HCT116 (cell line): ENCODE measurements around the gene CRACDL. TPM values are rescaled to one million over a fixed set of nuclear protein-coding genes. Genes with fewer than 3 reads are reported as not detected.

Experiments used
- ATAC-seq: fragments of 200-7000 bp; cut with Tn5 transposase; 2 replicates; pipeline ENCODE4 v1.9.1; 2020; ENCODE audit warnings: mild to moderate bottlenecking, moderate library complexity
- BruUV-seq: library from RNA; stranded (reverse); fragments of 400-500 nt; replicated peaks from 2 replicates; lab custom pipeline; 2021; lab: Mats Ljungman, UMichigan
- CTCF ChIA-PET: fragments of 300-600 bp; sonication (Branson Sonifier 250); formaldehyde crosslinking; loops from one replicate; lab custom pipeline; 2021; ENCODE audit warnings: antibody characterized with exemption; lab: Charles Lee
- POLR2A ChIA-PET: fragments of 300-600, 350-600 bp; sonication (Branson Sonifier 250); formaldehyde crosslinking; loops from one replicate; lab custom pipeline; 2021; ENCODE audit warnings: antibody characterized with exemption; lab: Charles Lee
- RAD21 ChIA-PET, 2 experiments: fragments of 300-600 bp; sonication (Branson Sonifier 250); formaldehyde crosslinking; loops; one replicate each; lab custom pipeline; 2023; ENCODE audit warnings: low total read pairs in 2 of 2; ENCODE audit not compliant: uncharacterized antibody in 2 of 2, unreplicated experiment in 2 of 2, low non-redundant PET in 1 of 2; lab: Charles Lee
- DNase-seq: peaks from one replicate; pipeline ENCODE4 v3.0.0-alpha.2; 2010; ENCODE audit warnings: low read depth, low spot score
- H2AFZ ChIP-seq: fragments of 200-600 bp; shearing (Covaris generic), sonication (generic); 2 replicates; pipeline ENCODE4 v1.6.1; 2017; ENCODE audit warnings: low read depth, mixed run types, mixed read lengths, antibody characterized with exemption, low read length; ENCODE audit not compliant: poor library complexity, severe bottlenecking
- H3K27ac ChIP-seq: 2 replicates; pipeline ENCODE4 v1.5.1; 2012; ENCODE audit warnings: low read depth, low read length
- H3K27me3 ChIP-seq: fragments of 200-600 bp; sonication (generic); 2 replicates; pipeline ENCODE4 v1.6.1; 2016; ENCODE audit warnings: mixed run types, low read length, mixed read lengths; ENCODE audit not compliant: insufficient read depth
- H3K36me3 ChIP-seq, 2 experiments: fragments of 200-500 bp in 1 of 2; fragments of 200-600 bp in 1 of 2; sonication (Bioruptor generic) in 1 of 2; sonication (generic) in 1 of 2; 2 replicates each; pipeline versions ENCODE4 v1.5.1 to v1.6.1; 2014 to 2016; ENCODE audit warnings: low read length in 2 of 2, inconsistent platforms in 1 of 2, mixed read lengths in 1 of 2, mixed run types in 1 of 2; ENCODE audit not compliant: insufficient read depth in 2 of 2, control insufficient read depth in 1 of 2
- H3K4me1 ChIP-seq, 2 experiments: fragments of 200-600 bp in 1 of 2; sonication (generic) in 1 of 2; 2 replicates each; pipeline versions ENCODE4 v1.5.1 to v1.6.1; 2012 to 2017; ENCODE audit warnings: low read length in 2 of 2, inconsistent platforms in 1 of 2, mild to moderate bottlenecking in 1 of 2, mixed read lengths in 1 of 2, mixed run types in 1 of 2, moderate library complexity in 1 of 2; ENCODE audit not compliant: insufficient read depth in 2 of 2, control insufficient read depth in 1 of 2
- H3K4me2 ChIP-seq: fragments of 200-600 bp; sonication (generic); 2 replicates; pipeline ENCODE4 v1.6.1; 2017; ENCODE audit warnings: mixed run types, low read length, mixed read lengths
- H3K4me3 ChIP-seq, 2 experiments: fragments of 200-600 bp in 1 of 2; sonication (generic) in 1 of 2; replicated peaks in 1 of 2; 2 replicates each; pipeline ENCODE4 v1.5.1; 2011 to 2016; ENCODE audit warnings: low read length in 2 of 2, control low read depth in 1 of 2, low read depth in 1 of 2, mild to moderate bottlenecking in 1 of 2, mixed read lengths in 1 of 2, mixed run types in 1 of 2
- H3K79me2 ChIP-seq: fragments of 200-600 bp; sonication (generic); 2 replicates; pipeline ENCODE4 v1.6.1; 2017; ENCODE audit warnings: mild to moderate bottlenecking, mixed run types, low read length, moderate library complexity, mixed read lengths; ENCODE audit not compliant: insufficient read depth
- H3K9ac ChIP-seq: fragments of 200-600 bp; sonication (generic); 2 replicates; pipeline ENCODE4 v1.6.1; 2016; ENCODE audit warnings: low read length, mixed read lengths
- H3K9me2 ChIP-seq: fragments of 200-600 bp; sonication (generic), shearing (Covaris generic); 2 replicates; pipeline ENCODE4 v1.6.1; 2017; ENCODE audit warnings: mixed run types, mild to moderate bottlenecking, moderate library complexity; ENCODE audit not compliant: insufficient read depth
- H3K9me3 ChIP-seq, 2 experiments: fragments of 200-500 bp in 1 of 2; fragments of 200-600 bp in 1 of 2; sonication (Bioruptor generic) in 1 of 2; sonication (generic) in 1 of 2; 2 replicates each; pipeline ENCODE4 v1.6.1; 2014 to 2017; ENCODE audit warnings: low read length in 2 of 2, mixed read lengths in 2 of 2, inconsistent platforms in 1 of 2, low read depth in 1 of 2, mild to moderate bottlenecking in 1 of 2, mixed run types in 1 of 2, moderate library complexity in 1 of 2; ENCODE audit not compliant: control insufficient read depth in 1 of 2, insufficient read depth in 1 of 2
- H4K20me1 ChIP-seq: fragments of 200-600 bp; sonication (generic), shearing (Covaris generic); 2 replicates; pipeline ENCODE4 v1.6.1; 2017; ENCODE audit warnings: mixed run types, mild to moderate bottlenecking, moderate library complexity; ENCODE audit not compliant: insufficient read depth
- CBX3 ChIP-seq: IDR thresholded peaks from 2 replicates; pipeline ENCODE4 v1.6.1; 2012; ENCODE audit warnings: low read depth
- CEBPB ChIP-seq: IDR thresholded peaks from 2 replicates; pipeline ENCODE4 v1.6.1; 2012; ENCODE audit warnings: low read depth
- CTCF ChIP-seq, 3 experiments: fragments of 200-600 bp in 1 of 3; sonication (generic) in 1 of 3; IDR thresholded peaks in 2 of 3; conservative IDR thresholded peaks in 1 of 3; 2 replicates each; pipeline ENCODE4 v1.5.1; 2012 to 2017; ENCODE audit warnings: low read depth in 2 of 3, low read length in 2 of 3, antibody characterized with exemption in 1 of 3, borderline replicate concordance in 1 of 3, control low read depth in 1 of 3, mild to moderate bottlenecking in 1 of 3, mixed read lengths in 1 of 3, mixed run types in 1 of 3, moderate library complexity in 1 of 3; ENCODE audit not compliant: insufficient read depth in 1 of 3
- EGR1 ChIP-seq: IDR thresholded peaks from 2 replicates; pipeline ENCODE4 v1.6.1; 2012; ENCODE audit warnings: low read depth
- ELF1 ChIP-seq: IDR thresholded peaks from 2 replicates; pipeline ENCODE4 v1.6.1; 2012; ENCODE audit warnings: low read depth, borderline replicate concordance
- EZH2phosphoT487 ChIP-seq: fragments of 200-600 bp; IDR thresholded peaks from 2 replicates; pipeline ENCODE4 v1.6.1; 2018; ENCODE audit warnings: antibody characterized with exemption, borderline replicate concordance
- FOSL1 ChIP-seq: IDR thresholded peaks from 2 replicates; pipeline ENCODE4 v1.6.1; 2012; ENCODE audit warnings: low read depth
- JUND ChIP-seq: IDR thresholded peaks from 2 replicates; pipeline ENCODE4 v1.6.1; 2012
- POLR2A ChIP-seq: IDR thresholded peaks from 2 replicates; pipeline ENCODE4 v1.7.0; 2011; ENCODE audit warnings: borderline replicate concordance; ENCODE audit not compliant: insufficient read depth, insufficient read length; ENCODE audit errors: extremely low read depth
- POLR2AphosphoS5 ChIP-seq: IDR thresholded peaks from 2 replicates; pipeline ENCODE4 v1.6.1; 2011; ENCODE audit warnings: mild to moderate bottlenecking, low read depth, low read length, moderate library complexity
- RAD21 ChIP-seq: IDR thresholded peaks from 2 replicates; pipeline ENCODE4 v1.6.1; 2012; ENCODE audit warnings: low read depth, mild to moderate bottlenecking
- REST ChIP-seq: IDR thresholded peaks from 2 replicates; pipeline ENCODE4 v1.6.1; 2012; ENCODE audit warnings: low read depth
- SP1 ChIP-seq: IDR thresholded peaks from 2 replicates; pipeline ENCODE4 v1.6.1; 2012; ENCODE audit warnings: low read depth
- SRF ChIP-seq: IDR thresholded peaks from 2 replicates; pipeline ENCODE4 v1.6.1; 2012; ENCODE audit warnings: low read depth
- TCF7L2 ChIP-seq: IDR thresholded peaks from 2 replicates; pipeline ENCODE4 v1.7.0; 2011; ENCODE audit warnings: borderline replicate concordance, inconsistent platforms; ENCODE audit not compliant: insufficient read depth, insufficient read length; ENCODE audit errors: extremely low read depth
- ZBTB33 ChIP-seq: IDR thresholded peaks from 2 replicates; pipeline ENCODE4 v1.6.1; 2011; ENCODE audit warnings: mild to moderate bottlenecking, low read length, moderate library complexity; ENCODE audit not compliant: insufficient replicate concordance; ENCODE audit errors: extremely low read depth
- intact Hi-C: fragments of 100-400 bp; cut with micrococcal nuclease; formaldehyde crosslinking; loops from 2 replicates; pipeline ENCODE4 v1.10.0; 2022
- total RNA-seq: library from RNA; stranded (reverse); gene quantifications from one replicate; pipeline ENCODE4 v1.2.1, GENCODE V29; 2021; ENCODE audit not compliant: unreplicated experiment
- TF ChIP-seq, protein P1 (sequence below): IDR thresholded peaks from 2 replicates; pipeline ENCODE4 v1.6.1; 2012

Gene CRACDL
- total RNA-seq, 1 experiment from 2014 or later: 1.1 TPM

DNA sequence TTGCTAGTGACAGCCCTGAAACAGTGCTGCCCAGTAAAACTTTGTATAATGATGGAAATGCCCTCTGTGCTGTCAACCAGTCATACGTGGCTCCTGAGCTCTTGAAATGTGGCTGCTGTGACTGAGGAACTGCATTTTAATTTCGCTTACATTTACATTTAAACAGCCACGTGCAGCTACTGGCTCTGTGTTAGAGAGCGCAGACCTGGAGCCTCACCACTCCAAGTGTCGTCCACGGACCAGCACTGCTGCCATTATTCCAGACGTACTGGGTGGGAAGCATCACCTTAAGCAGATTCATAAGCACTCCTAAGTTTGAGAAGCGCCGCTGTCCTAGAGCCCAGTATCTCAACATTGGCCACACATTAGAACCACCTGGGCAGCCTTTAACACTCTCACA lies 128.1 kb downstream of the CRACDL start:
- Histone ChIP-seq H3K4me2 (no peak overlapping the region), H3K9me2 (no peaks in the 10 kb centered on the region)
- RAD21 ChIA-PET: no interaction called here
- TF ChIP-seq ZBTB33 (no peak), CBX3 (no peak), JUND (no peak), REST (no peak), SP1 (no peak), POLR2AphosphoS5 (no peak), TCF7L2 (no peak), ELF1 (no peak), EGR1 (no peak), FOSL1 (no peak), EZH2phosphoT487 (no peak), CEBPB (no peak), CTCF (IDR thresholded peaks at IDR 0.05 in 2 of 3, conservative IDR thresholded peaks at IDR 0.05 in 1 of 3; ENCODE audit: borderline replicate concordance in 1 of 3, insufficient read depth in 1 of 3, low read depth in 2 of 3, low read length in 2 of 3) (no peak), POLR2A (no peak), SRF (no peak), RAD21 (no peak)
- TF ChIP-seq, protein P1, sequence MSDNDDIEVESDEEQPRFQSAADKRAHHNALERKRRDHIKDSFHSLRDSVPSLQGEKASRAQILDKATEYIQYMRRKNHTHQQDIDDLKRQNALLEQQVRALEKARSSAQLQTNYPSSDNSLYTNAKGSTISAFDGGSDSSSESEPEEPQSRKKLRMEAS: no peak
- TF ChIP-seq, all 23 proteins: peak for 0
- Histone ChIP-seq H3K9ac (no peak overlapping the region), H3K27ac (no peak overlapping the region), H2AFZ (no peak overlapping the region), H3K9me3 (no peaks in the 10 kb centered on the region), H3K79me2 (no peaks in the 10 kb centered on the region), H3K4me1 (no peaks in the 10 kb centered on the region; a peak in 1 of 4 replicates), H3K27me3 (peaks cover 9% of the 10 kb centered on the region; the same call in 1 of the 2 replicates), H3K36me3 (no peaks in the 10 kb centered on the region), H4K20me1 (no peaks in the 10 kb centered on the region), H3K4me3 (no peak overlapping the region)
- intact Hi-C loops: no loop called here
- ChIA-PET CTCF (no interaction called here), POLR2A (no interaction called here)
- no peak for DNase-seq
- no TSS peak for BruUV-seq
- ATAC-seq: no peak
